GM13977 (cell line): ENCODE data around the gene ANKRD13A.

ENCODE experiments used
- DNase-seq: peaks from one replicate; pipeline ENCODE4 v3.0.0; 2012; ENCODE audit warnings: low spot score
- CTCF ChIP-seq: IDR thresholded peaks from 2 replicates; pipeline ENCODE4 v1.5.1; 2012; ENCODE audit warnings: mild to moderate bottlenecking, control low read depth; ENCODE audit not compliant: insufficient read depth; ENCODE audit errors: extremely low read depth, missing control alignments
- in situ Hi-C: fragments of 300-500 bp; cut with MboI; formaldehyde crosslinking; loops from one replicate; pipeline ENCODE4 v1.12.0; 2022; ENCODE audit warnings: low sequenced_read_pairs, low pct_unique_long_range_greater_than_20kb, mixed read lengths, inconsistent platforms; ENCODE audit not compliant: unreplicated experiment

ANKRD13A gene

GRCh38 chr12:110010853-110011723 is 11.9 kb downstream of the ANKRD13A start:
- TF ChIP-seq CTCF: no peak
- in situ Hi-C loops: no loop called here
- DNase-seq: no peak

- TF ChIP-seq CTCF: no peak
- peak; percentile 41 for DNase-seq
- in situ Hi-C loops: no loop called here
These were observed 12.9 kb downstream of the ANKRD13A start for GRCh38 chr12:110012137-110012536.

- no peak for TF ChIP-seq CTCF
- no peak for DNase-seq
- in situ Hi-C loops: no loop called here
These were observed 13.4 kb downstream of the ANKRD13A start for GRCh38 chr12:110012659-110013058.

GRCh38 chr12:110015132-110015531 is 15.9 kb downstream of the ANKRD13A start:
- in situ Hi-C loops: no loop called here
- DNase-seq: no peak
- no peak for TF ChIP-seq CTCF

- DNase-seq: no peak
- no peak for TF ChIP-seq CTCF
- in situ Hi-C loops: no loop called here
These were observed 21.7 kb downstream of the ANKRD13A start for GRCh38 chr12:110020956-110021355.

GRCh38 chr12:110023059-110023980 is 24.1 kb downstream of the ANKRD13A start:
- no peak for DNase-seq
- in situ Hi-C loops: no loop called here
- no peak for TF ChIP-seq CTCF
